Activated effector memory CD4-positive, alpha-beta T cell treated with Interleukin-2 at 50 U/mL for 16 hours (primary cell): ENCODE data around the gene ORMDL2.
"Not testable (repeated sequence)": the region's sequence is repeated elsewhere in the genome, so short reads cannot be mapped to it uniquely, and the experiment has no call there.

Experiments
- DNase-seq: peaks from one replicate; pipeline ENCODE4 v3.0.0-alpha.2; 2020

ORMDL2 gene

GRCh38 chr12:55829967-55830600 is 12.2 kb downstream of the ORMDL2 start:
- no peak for DNase-seq

- DNase-seq: peak; percentile 11
Observed at GRCh38 chr12:55830601-55831446, 13.0 kb downstream of the ORMDL2 start.

GRCh38 chr12:55831447-55831815 is 13.6 kb downstream of the ORMDL2 start:
- no peak for DNase-seq

GRCh38 chr12:55833056-55833455 is 15.2 kb downstream of the ORMDL2 start:
- DNase-seq: no peak

GRCh38 chr12:55834400-55834799 is 16.6 kb downstream of the ORMDL2 start:
- not testable (repeated sequence) for DNase-seq

GRCh38 chr12:55838361-55838760 is 20.5 kb downstream of the ORMDL2 start:
- DNase-seq: no peak

- DNase-seq: no peak
Observed at GRCh38 chr12:55839345-55840140, 21.7 kb downstream of the ORMDL2 start.

GRCh38 chr12:55840581-55841351 is 22.9 kb downstream of the ORMDL2 start:
- DNase-seq: no peak

- DNase-seq: no peak
Observed at GRCh38 chr12:55842681-55843429, 25.0 kb downstream of the ORMDL2 start, which contains the start of gene MMP19. TSS of gene MMP19 (minus strand) at chr12:55842936. CDS start at chr12:55842830, 106 bp downstream.

GRCh38 chr12:55843431-55843830 is 25.6 kb downstream of the ORMDL2 start:
- DNase-seq: no peak

GRCh38 chr12:55844961-55845360 is 27.1 kb downstream of the ORMDL2 start:
- no peak for DNase-seq

- no peak for DNase-seq
Observed at GRCh38 chr12:55845361-55845760, 27.5 kb downstream of the ORMDL2 start.

- no peak for DNase-seq
Observed at GRCh38 chr12:55845785-55846496, 28.1 kb downstream of the ORMDL2 start.

- DNase-seq: no peak
Observed at GRCh38 chr12:55847033-55847432, 29.2 kb downstream of the ORMDL2 start.

GRCh38 chr12:55847603-55848291 is 29.9 kb downstream of the ORMDL2 start:
- no peak for DNase-seq

- no peak for DNase-seq
Observed at GRCh38 chr12:55849616-55850343, 31.9 kb downstream of the ORMDL2 start.

GRCh38 chr12:55850401-55850800 is 32.6 kb downstream of the ORMDL2 start:
- DNase-seq: no peak

- no peak for DNase-seq
Observed at GRCh38 chr12:55850893-55851292, 33.1 kb downstream of the ORMDL2 start.

- no peak for DNase-seq
Observed at GRCh38 chr12:55852740-55853139, 34.9 kb downstream of the ORMDL2 start.

GRCh38 chr12:55861396-55861795 is 43.6 kb downstream of the ORMDL2 start:
- DNase-seq: no peak
